ENCODE results near the gene ZBTB46.

- TF ChIP-seq CTCF (IDR thresholded peaks at IDR 0.05) (no peak), POLR2A (IDR thresholded peaks at IDR 0.05) (no peak)
Observed at GRCh38 chr20:63861365-63861934, 30.4 kb upstream of the ZBTB46 start, which contains the start of gene ABHD16B.
